Ovary (tissue), 3 donors: ENCODE results near the gene NAT16.

ENCODE experiments used
- EP300 ChIP-seq: sonication (generic); formaldehyde crosslinking; IDR thresholded peaks from one replicate; pipeline ENCODE4 v1.6.1; 2017; ENCODE audit warnings: antibody characterized with exemption
- POLR2A ChIP-seq: fragments of 450-650 bp; IDR thresholded peaks from one replicate; pipeline ENCODE4 v1.6.1; 2017; ENCODE audit warnings: antibody characterized with exemption, mild to moderate bottlenecking, moderate library complexity
- TF ChIP-seq, protein P1 (sequence below), 3 donors: fragments of 450-650 bp in 2 of 3; fragments of 200-600 bp in 1 of 3; IDR thresholded peaks; one replicate each; pipeline versions ENCODE4 v1.5.1 to v1.8.0; 2016 to 2022; ENCODE audit warnings: antibody characterized with exemption in 3 of 3, mild to moderate bottlenecking in 1 of 3
- donor health status: DM: no; HTN: no; CAD: no.

GRCh38 chr7:101189109-101189508 lies 9.0 kb upstream of the NAT16 start:
- TF ChIP-seq, protein P1, sequence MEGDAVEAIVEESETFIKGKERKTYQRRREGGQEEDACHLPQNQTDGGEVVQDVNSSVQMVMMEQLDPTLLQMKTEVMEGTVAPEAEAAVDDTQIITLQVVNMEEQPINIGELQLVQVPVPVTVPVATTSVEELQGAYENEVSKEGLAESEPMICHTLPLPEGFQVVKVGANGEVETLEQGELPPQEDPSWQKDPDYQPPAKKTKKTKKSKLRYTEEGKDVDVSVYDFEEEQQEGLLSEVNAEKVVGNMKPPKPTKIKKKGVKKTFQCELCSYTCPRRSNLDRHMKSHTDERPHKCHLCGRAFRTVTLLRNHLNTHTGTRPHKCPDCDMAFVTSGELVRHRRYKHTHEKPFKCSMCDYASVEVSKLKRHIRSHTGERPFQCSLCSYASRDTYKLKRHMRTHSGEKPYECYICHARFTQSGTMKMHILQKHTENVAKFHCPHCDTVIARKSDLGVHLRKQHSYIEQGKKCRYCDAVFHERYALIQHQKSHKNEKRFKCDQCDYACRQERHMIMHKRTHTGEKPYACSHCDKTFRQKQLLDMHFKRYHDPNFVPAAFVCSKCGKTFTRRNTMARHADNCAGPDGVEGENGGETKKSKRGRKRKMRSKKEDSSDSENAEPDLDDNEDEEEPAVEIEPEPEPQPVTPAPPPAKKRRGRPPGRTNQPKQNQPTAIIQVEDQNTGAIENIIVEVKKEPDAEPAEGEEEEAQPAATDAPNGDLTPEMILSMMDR (IDR thresholded peaks at IDR 0.05), result no peak
- TF ChIP-seq POLR2A (no peak), EP300 (no peak)
